ENCODE data around the gene LENEP.
"Not testable (repeated sequence)": the region's sequence is repeated elsewhere in the genome, so short reads cannot be mapped to it uniquely, and the experiment has no call there.

The LENEP gene

DNA sequence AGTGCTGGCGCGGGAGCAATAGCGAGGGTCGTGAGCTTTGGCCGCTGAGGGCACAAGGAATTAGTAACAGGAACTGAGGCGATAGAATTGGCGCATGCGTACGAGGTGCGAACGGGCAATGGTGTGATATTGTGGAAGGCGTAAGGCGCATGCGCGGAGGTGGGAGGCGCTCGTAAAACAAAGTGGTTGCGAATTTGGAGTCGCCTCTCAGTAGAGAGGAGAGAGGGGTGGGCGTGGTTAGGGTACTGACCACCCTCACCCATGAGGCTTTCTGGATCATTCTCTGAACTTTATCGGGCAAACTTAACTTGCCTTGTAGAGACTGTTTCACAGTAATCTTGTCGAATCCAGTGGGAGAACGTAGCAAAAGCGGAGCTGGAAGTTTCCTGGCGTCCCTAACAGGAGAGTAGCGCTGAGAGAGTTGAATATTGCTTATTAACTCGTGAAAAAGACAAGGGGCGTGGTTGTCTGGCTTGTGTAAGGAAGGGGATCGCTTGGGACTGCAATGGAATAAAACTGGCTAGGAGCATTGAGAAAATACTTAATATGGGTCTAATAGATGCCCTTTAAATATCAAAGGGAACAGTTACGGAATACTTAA lies 18.5 kb upstream of the LENEP start:
- peak overlapping the region; percentile 64 for H3K4me3 ChIP-seq (ENCODE audit: insufficient read depth, low read depth, low read length)
- 0 to 1% methylated on average over 30 of the region's 30 CpGs for WGBS, 2 experiments
- H3K27ac ChIP-seq (ENCODE audit: insufficient read depth, low read depth, low read length, poor library complexity, severe bottlenecking): peak overlapping the region; percentile 95
- no peaks in the 10 kb centered on the region for H3K9me3 ChIP-seq (ENCODE audit: control insufficient read depth, low read length)
- H3K36me3 ChIP-seq (ENCODE audit: control insufficient read depth, insufficient read depth, low read length): peaks cover 9% of the 10 kb centered on the region
- peaks cover 34% of the 10 kb centered on the region for H3K4me1 ChIP-seq (ENCODE audit: control insufficient read depth, insufficient read depth, low read length)
- no peaks in the 10 kb centered on the region for H3K27me3 ChIP-seq (ENCODE audit: control insufficient read depth, insufficient read depth, low read length, poor library complexity, severe bottlenecking)

DNA sequence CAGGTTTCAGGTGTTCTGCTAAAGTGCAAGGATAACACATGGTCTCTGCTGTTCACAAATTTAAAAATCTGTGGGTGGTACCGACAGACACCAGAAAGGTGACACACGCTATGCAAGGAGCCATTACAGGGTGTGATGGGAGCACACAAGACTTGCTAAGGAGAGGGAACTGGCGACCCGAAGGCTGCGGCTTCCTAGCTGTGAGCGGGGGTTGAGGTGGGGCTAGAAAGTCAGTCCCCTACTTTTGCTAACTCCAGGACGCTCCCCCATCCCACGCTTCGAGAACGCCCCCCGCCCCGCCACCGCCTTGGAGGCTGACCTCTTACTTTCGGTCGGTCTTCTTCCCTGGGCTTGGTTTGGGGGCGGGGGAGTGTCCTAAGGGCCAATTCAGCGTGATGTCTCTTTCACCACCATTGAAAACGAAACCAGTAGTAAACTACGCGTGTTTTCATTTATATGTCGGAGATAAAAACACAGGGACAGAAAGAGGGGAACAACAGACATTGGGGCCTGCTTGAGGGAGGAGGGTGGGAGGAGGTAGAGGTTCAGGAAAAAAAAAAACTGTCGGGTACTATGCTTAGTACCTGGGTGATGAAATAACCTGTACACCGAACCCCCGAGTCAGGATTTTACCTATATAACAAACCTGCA lies 17.9 kb upstream of the LENEP start:
- Histone ChIP-seq H3K36me3 (ENCODE audit: control insufficient read depth, insufficient read depth, low read length) (peaks cover 9% of the 10 kb centered on the region), H3K27ac (ENCODE audit: insufficient read depth, low read depth, low read length, poor library complexity, severe bottlenecking) (peak overlapping the region; percentile 95), H3K27me3 (ENCODE audit: control insufficient read depth, insufficient read depth, low read length, poor library complexity, severe bottlenecking) (no peaks in the 10 kb centered on the region), H3K4me3 (ENCODE audit: insufficient read depth, low read depth, low read length) (peak overlapping the region; percentile 64), H3K9me3 (ENCODE audit: control insufficient read depth, low read length) (no peaks in the 10 kb centered on the region), H3K4me1 (ENCODE audit: control insufficient read depth, insufficient read depth, low read length) (peaks cover 34% of the 10 kb centered on the region)
- 0 to 2% methylated on average over 22 to 24 of the region's 24 CpGs for WGBS, 2 experiments

DNA sequence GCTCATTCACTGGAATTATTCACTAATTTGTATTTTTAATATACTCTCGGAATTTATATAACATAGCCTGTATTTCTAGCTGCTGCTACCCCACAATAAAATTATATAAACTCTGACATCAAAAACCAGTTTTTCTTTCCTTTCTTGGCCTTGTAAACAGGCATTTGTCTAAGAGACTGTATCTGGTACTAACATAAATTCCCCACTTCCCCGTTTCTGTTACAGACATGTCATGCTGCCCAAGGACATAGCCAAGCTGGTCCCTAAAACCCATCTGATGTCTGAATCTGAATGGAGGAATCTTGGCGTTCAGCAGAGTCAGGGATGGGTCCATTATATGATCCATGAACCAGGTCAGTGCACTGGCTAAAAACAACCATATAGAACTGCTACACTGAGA lies 15.6 kb upstream of the LENEP start:
- not testable (repeated sequence) for H3K27me3 ChIP-seq (ENCODE audit: control insufficient read depth, insufficient read depth, low read length, poor library complexity, severe bottlenecking); H3K4me3 ChIP-seq (ENCODE audit: insufficient read depth, low read depth, low read length); H3K9me3 ChIP-seq (ENCODE audit: control insufficient read depth, low read length); H3K27ac ChIP-seq (ENCODE audit: insufficient read depth, low read depth, low read length, poor library complexity, severe bottlenecking)
- Histone ChIP-seq H3K36me3 (ENCODE audit: control insufficient read depth, insufficient read depth, low read length) (peaks cover 14% of the 10 kb centered on the region), H3K4me1 (ENCODE audit: control insufficient read depth, insufficient read depth, low read length) (peaks cover 18% of the 10 kb centered on the region)
- 93 to 96% methylated on average over 3 of the region's 3 CpGs for WGBS, 2 experiments

DNA sequence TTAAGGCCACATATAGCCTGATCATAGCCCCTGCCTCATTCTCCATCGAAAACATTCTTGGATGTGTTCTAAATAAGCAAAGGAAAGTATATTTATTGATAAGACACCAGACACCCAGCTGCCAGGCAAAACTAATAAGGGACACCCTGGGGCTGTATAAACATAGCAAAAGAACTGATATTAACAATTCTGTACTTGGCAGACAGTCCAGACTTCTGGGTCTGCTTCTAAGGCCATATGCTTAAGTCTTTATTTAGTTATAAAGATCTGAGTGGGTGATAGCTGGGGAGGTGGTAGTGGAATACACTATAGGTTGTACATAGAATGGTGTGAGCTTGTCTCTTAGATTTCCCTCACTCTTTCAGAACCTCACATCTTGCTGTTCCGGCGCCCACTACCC lies 15.0 kb upstream of the LENEP start:
- WGBS, 2 experiments: 100% methylated on average over 1 of the region's 3 CpGs
- no peak overlapping the region for H3K27ac ChIP-seq (ENCODE audit: insufficient read depth, low read depth, low read length, poor library complexity, severe bottlenecking)
- H3K27me3 ChIP-seq (ENCODE audit: control insufficient read depth, insufficient read depth, low read length, poor library complexity, severe bottlenecking): no peaks in the 10 kb centered on the region
- no peaks in the 10 kb centered on the region for H3K9me3 ChIP-seq (ENCODE audit: control insufficient read depth, low read length)
- H3K36me3 ChIP-seq (ENCODE audit: control insufficient read depth, insufficient read depth, low read length): peaks cover 14% of the 10 kb centered on the region
- H3K4me3 ChIP-seq (ENCODE audit: insufficient read depth, low read depth, low read length): no peak overlapping the region
- H3K4me1 ChIP-seq (ENCODE audit: control insufficient read depth, insufficient read depth, low read length): peaks cover 13% of the 10 kb centered on the region

DNA sequence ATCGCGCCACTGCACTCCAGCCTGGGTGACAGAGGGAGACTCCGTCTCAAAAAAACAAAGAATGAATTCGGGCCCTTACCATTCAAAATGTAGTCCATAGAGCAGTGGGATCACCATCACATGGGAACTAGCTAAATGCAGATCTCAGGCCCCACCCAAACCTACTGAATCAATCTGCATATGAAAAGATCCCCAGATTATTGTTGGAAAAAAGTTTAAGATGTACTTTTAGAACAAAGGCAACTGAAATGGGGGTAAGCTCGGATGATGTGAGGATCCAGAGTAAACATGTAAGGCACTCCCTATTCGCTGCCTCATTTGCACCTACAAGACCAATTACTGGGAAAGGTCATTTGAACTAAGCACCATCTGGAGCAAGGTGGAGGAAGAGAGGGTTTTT lies 11.0 kb upstream of the LENEP start:
- H3K27me3 ChIP-seq (ENCODE audit: control insufficient read depth, insufficient read depth, low read length, poor library complexity, severe bottlenecking): no peaks in the 10 kb centered on the region
- H3K27ac ChIP-seq (ENCODE audit: insufficient read depth, low read depth, low read length, poor library complexity, severe bottlenecking): peak overlapping the region; percentile 38
- 54 to 59% methylated on average over 6 of the region's 6 CpGs for WGBS, 2 experiments
- peak overlapping the region; percentile 44 for H3K4me3 ChIP-seq (ENCODE audit: insufficient read depth, low read depth, low read length)
- peaks cover 12% of the 10 kb centered on the region for H3K4me1 ChIP-seq (ENCODE audit: control insufficient read depth, insufficient read depth, low read length)
- H3K9me3 ChIP-seq (ENCODE audit: control insufficient read depth, low read length): no peaks in the 10 kb centered on the region
- H3K36me3 ChIP-seq (ENCODE audit: control insufficient read depth, insufficient read depth, low read length): peaks cover 14% of the 10 kb centered on the region

DNA sequence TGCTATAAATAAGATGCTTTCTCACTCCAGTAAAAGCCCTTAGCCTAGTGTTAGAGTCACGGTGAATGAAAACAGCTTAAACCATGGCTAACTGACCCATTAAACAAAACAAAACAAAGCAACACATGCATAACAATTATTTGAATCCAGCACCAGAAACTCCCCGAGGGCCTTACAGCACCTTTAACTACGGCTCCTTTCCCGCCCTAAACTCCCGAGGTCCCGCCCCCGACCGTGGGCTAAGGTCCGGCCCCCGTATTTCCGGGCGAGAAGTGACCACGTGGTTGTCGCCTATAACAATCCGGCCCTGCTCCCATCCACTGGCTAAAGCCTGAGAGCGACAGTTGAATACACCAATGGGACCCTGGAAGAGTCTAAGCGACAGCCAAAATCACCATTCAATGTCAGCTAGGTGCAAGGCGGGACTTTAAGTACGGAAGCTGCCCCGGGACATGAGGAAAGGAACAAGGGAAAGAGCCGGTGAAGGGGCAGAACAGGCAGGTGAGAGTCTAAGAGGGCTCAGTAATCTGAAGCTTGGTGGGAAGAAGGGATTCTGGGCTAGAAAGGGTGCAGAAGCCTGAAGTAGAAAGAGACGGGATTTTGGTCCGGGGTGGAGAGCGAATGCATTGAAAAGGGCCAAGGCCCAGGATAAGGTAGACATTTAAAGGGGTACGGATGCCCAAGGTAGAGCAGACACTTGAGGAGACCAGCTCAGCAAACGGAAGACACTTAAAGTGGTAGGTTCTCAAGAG lies 10.3 kb upstream of the LENEP start, which contains the start of gene FLAD1:
Gene FLAD1 (plus strand): TSS at position 448 of the 752 bp plus-strand sequence. CDS start 351 bp downstream, outside the sequence.
- no peaks in the 10 kb centered on the region for H3K27me3 ChIP-seq (ENCODE audit: control insufficient read depth, insufficient read depth, low read length, poor library complexity, severe bottlenecking)
- peak within 1 kb of the TSS; percentile 79 for H3K4me3 ChIP-seq (ENCODE audit: insufficient read depth, low read depth, low read length)
- peak within 1 kb of the TSS; percentile 38 for H3K27ac ChIP-seq (ENCODE audit: insufficient read depth, low read depth, low read length, poor library complexity, severe bottlenecking)
- H3K4me1 ChIP-seq (ENCODE audit: control insufficient read depth, insufficient read depth, low read length): peaks cover 12% of the 10 kb centered on the region
- 0% methylated on average over 26 of the region's 26 CpGs for WGBS, 2 experiments
- H3K9me3 ChIP-seq (ENCODE audit: control insufficient read depth, low read length): no peaks in the 10 kb centered on the region
- H3K36me3 ChIP-seq (ENCODE audit: control insufficient read depth, insufficient read depth, low read length): peaks cover 19% of the 10 kb centered on the region

DNA sequence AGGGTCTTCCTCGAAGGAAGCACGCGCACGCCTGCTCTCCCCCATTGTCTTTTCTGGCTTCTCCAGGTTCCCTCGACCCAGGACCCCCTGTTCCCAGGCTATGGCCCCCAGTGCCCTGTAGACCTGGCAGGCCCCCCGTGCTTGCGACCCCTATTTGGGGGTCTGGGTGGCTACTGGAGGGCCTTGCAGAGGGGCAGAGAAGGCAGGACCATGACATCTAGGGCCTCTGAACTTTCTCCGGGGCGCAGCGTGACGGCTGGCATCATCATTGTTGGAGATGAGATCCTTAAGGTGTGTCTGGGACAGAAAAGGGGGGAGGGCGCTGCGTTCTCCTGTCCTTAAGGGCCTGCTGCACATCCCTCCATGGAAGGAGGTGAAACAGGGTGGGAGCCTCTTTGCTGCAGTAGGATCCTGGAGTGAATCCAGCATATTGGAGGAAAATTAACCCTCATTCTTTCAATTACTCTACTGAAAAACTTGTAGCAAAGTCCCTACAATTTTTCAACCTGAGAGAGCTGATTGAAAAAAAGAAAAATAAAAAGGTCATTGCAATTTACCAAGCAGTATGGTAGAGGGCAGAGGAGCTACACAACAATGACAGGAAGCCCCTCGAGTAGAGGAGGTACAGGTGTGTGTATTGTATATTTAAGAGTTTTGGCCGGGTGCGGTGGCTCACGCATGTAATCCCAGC lies 9.5 kb upstream of the LENEP start:
- H3K4me3 ChIP-seq (ENCODE audit: insufficient read depth, low read depth, low read length): peak overlapping the region; percentile 79
- WGBS, 2 experiments: 20 to 23% methylated on average over 17 of the region's 17 CpGs
- no peaks in the 10 kb centered on the region for H3K9me3 ChIP-seq (ENCODE audit: control insufficient read depth, low read length)
- H3K27ac ChIP-seq (ENCODE audit: insufficient read depth, low read depth, low read length, poor library complexity, severe bottlenecking): no peak overlapping the region
- H3K27me3 ChIP-seq (ENCODE audit: control insufficient read depth, insufficient read depth, low read length, poor library complexity, severe bottlenecking): no peaks in the 10 kb centered on the region
- peaks cover 12% of the 10 kb centered on the region for H3K4me1 ChIP-seq (ENCODE audit: control insufficient read depth, insufficient read depth, low read length)
- H3K36me3 ChIP-seq (ENCODE audit: control insufficient read depth, insufficient read depth, low read length): peaks cover 24% of the 10 kb centered on the region

DNA sequence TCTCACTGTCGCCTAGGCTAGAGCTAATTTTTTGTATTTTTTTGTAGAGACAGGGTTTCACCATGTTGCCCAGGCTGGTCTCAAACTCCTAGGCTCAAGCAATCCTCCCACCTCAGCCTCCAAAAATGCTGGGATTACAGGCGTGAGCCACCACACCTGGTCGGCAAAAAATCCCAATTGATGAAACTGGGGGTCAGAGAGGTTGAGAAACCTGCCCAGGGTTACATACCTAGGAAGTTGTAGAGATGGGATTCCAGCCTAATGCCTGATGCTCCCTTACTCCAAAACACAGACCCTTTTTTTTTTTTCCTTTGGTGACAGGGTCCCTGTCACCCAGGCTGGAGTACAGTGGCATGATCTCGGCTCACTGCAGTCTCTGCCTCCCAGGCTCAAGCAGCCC lies 6.7 kb upstream of the LENEP start:
- Histone ChIP-seq H3K4me1 (ENCODE audit: control insufficient read depth, insufficient read depth, low read length) (peaks cover 12% of the 10 kb centered on the region), H3K36me3 (ENCODE audit: control insufficient read depth, insufficient read depth, low read length) (peaks cover 34% of the 10 kb centered on the region)
- not testable (repeated sequence) for H3K27ac ChIP-seq (ENCODE audit: insufficient read depth, low read depth, low read length, poor library complexity, severe bottlenecking); H3K27me3 ChIP-seq (ENCODE audit: control insufficient read depth, insufficient read depth, low read length, poor library complexity, severe bottlenecking); H3K9me3 ChIP-seq (ENCODE audit: control insufficient read depth, low read length); H3K4me3 ChIP-seq (ENCODE audit: insufficient read depth, low read depth, low read length)
- WGBS, 2 experiments: 84 to 93% methylated on average over 4 of the region's 4 CpGs

DNA sequence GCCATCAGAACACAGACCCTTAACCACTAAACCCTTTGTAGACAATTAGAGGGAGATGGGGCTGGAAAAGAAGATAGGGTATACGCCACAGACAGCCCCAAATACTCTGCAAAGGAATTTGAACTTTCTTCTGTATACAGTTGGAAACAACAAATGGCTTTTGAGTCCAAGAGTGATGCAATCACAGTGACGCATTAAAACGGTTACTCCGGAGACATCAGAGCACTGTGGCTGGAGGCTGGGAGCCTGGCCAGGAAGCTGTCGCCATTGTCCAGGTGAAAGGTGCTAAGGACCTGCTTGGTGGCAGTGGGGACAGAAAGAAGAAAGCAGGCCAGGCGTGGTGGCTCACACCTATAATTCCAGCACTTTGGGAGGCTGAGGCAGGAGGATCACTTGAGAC lies 6.1 kb upstream of the LENEP start:
- peaks cover 11% of the 10 kb centered on the region for H3K4me1 ChIP-seq (ENCODE audit: control insufficient read depth, insufficient read depth, low read length)
- no peaks in the 10 kb centered on the region for H3K27me3 ChIP-seq (ENCODE audit: control insufficient read depth, insufficient read depth, low read length, poor library complexity, severe bottlenecking)
- H3K27ac ChIP-seq (ENCODE audit: insufficient read depth, low read depth, low read length, poor library complexity, severe bottlenecking): no peak overlapping the region
- peaks cover 34% of the 10 kb centered on the region for H3K36me3 ChIP-seq (ENCODE audit: control insufficient read depth, insufficient read depth, low read length)
- no peaks in the 10 kb centered on the region for H3K9me3 ChIP-seq (ENCODE audit: control insufficient read depth, low read length)
- H3K4me3 ChIP-seq (ENCODE audit: insufficient read depth, low read depth, low read length): no peak overlapping the region
- WGBS, 2 experiments: 97% methylated on average over 6 of the region's 6 CpGs

Data from ectodermal cell (in vitro differentiated cells).